Measurements from ENCODE around the gene CXCL3.

- TF ChIP-seq CTCF (IDR thresholded peaks at IDR 0.05), result no peak
- no peak for TF ChIP-seq POLR2A (IDR thresholded peaks at IDR 0.05)
Observed at GRCh38 chr4:74013264-74013663, 25.2 kb downstream of the CXCL3 start.

Measured in lower leg skin (tissue), 3 donors.